Nephron (organoid): Measurements from ENCODE around the gene PHF19.
A peak's percentile ranks its signal among the peaks of the same experiment; 100 is the strongest.

Experiments used
- H3K27ac Mint-ChIP-seq, 3 experiments: 2 replicates each; pipeline ENCODE4 v1.8.0; 2020; ENCODE audit warnings: mixed read lengths in 3 of 3, mild to moderate bottlenecking in 2 of 3, moderate library complexity in 1 of 3
- H3K27me3 Mint-ChIP-seq: 2 replicates; pipeline ENCODE4 v1.8.0; 2021; ENCODE audit warnings: low read depth, mild to moderate bottlenecking, moderate library complexity, mixed read lengths
- H3K36me3 Mint-ChIP-seq: 2 replicates; pipeline ENCODE4 v1.8.0; 2020; ENCODE audit warnings: low read depth, mixed read lengths
- H3K4me1 Mint-ChIP-seq: 2 replicates; pipeline ENCODE4 v1.8.0; 2020; ENCODE audit warnings: mixed read lengths
- H3K4me3 Mint-ChIP-seq, 3 experiments: 2 replicates each; pipeline ENCODE4 v1.8.0; 2020; ENCODE audit warnings: mild to moderate bottlenecking in 3 of 3, mixed read lengths in 3 of 3, moderate library complexity in 2 of 3
- H3K9me3 Mint-ChIP-seq: 2 replicates; pipeline ENCODE4 v1.8.0; 2020; ENCODE audit warnings: mixed read lengths
- TF ChIP-seq, protein P1 (sequence below), 3 experiments: fragments of 200-600 bp; sonication (generic); IDR thresholded peaks; one replicate each; pipeline ENCODE4 v1.5.0; 2021; ENCODE audit warnings: antibody characterized with exemption in 3 of 3; ENCODE audit not compliant: unreplicated experiment in 3 of 3

PHF19 gene

DNA sequence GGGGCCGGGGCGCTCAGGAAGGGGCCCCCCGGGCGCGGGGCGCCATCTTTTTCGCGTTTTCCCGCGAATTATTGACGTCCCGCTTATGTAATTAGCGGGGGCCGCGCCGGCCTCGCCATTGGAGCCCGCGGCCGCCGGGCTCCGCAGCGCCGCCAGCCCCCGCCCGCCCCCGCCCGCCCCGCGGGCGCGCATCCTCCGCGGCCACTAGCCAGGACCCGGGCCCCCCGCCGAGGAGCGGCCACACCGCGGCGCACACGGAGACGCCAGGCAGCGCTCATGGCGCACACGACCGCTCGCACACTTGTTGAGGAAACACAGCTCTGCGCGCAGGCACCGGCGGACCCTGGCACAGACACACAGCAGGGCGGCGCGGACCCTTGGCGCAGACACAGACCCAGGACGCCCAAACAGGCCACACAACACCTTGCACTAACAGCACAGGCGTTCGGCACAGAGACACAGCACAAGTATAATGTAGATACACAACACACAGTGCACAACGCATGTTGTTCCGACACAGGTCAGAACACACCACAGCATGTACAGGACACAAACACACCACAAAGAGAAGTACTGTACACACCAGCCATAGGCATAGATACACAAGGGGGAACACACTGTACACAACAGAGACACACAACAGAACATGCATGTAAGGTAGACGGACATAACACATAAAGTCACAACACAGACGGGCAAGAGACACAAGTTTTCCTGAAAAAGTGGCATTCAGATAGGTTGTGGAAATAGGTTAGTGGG is 467 bp upstream of the PHF19 start:
- Mint-ChIP-seq H3K27ac (peak overlapping the region; percentile 18 to 81 (median 62)), H3K4me1 (peaks cover 13% of the 10 kb centered on the region), H3K9me3 (no peaks in the 10 kb centered on the region), H3K27me3 (peaks cover 26% of the 10 kb centered on the region), H3K36me3 (peaks cover 8% of the 10 kb centered on the region), H3K4me3 (peak overlapping the region; percentile 83 to 91 (median 89))
- TF ChIP-seq, protein P1, sequence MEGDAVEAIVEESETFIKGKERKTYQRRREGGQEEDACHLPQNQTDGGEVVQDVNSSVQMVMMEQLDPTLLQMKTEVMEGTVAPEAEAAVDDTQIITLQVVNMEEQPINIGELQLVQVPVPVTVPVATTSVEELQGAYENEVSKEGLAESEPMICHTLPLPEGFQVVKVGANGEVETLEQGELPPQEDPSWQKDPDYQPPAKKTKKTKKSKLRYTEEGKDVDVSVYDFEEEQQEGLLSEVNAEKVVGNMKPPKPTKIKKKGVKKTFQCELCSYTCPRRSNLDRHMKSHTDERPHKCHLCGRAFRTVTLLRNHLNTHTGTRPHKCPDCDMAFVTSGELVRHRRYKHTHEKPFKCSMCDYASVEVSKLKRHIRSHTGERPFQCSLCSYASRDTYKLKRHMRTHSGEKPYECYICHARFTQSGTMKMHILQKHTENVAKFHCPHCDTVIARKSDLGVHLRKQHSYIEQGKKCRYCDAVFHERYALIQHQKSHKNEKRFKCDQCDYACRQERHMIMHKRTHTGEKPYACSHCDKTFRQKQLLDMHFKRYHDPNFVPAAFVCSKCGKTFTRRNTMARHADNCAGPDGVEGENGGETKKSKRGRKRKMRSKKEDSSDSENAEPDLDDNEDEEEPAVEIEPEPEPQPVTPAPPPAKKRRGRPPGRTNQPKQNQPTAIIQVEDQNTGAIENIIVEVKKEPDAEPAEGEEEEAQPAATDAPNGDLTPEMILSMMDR (IDR thresholded peaks at IDR 0.05; ENCODE audit: unreplicated experiment in 3 of 3), result no peak

DNA sequence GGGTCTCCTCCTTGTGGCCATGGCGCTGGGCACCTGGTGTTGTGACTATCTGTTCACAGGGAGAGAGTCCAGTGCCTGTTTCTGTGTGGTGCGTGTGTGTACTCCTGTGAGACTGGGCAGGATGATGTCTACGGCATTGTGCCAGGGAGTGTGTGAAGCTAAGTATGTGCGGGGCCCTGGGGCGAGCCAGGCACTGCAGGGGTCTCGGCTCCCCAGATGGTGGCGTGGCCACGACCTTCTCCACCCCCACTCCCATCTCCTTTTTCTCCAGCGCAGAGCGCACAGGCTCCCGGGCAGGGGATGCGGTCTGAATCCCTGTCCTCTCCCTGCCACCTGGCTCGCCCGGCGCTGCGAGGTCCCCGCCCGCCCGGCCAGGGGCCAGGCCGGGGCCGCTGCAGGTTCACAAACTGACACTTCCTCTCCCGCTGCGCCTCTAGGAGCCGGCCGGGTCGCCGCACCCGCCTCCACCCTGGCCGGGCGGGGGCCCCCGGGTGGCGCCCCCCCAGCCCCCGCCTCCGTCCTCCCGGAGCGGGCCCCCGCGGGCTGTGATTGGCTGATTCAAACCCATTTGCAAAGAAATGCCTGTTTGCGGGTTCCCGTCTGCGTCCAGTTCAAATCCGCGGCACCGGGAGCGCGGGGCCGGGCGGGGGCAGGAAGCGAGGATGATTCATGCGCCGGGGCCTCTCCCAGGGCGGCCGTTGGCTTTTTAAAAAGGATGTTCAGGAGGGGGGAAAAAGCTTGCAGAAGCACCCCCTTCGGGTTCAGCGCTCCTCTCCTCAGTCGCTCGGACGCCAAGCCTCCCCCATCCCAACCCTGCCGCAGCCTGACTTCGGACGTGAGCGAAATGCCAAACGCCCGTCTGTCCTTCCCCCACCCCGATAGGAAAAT is 790 bp downstream of the PHF19 start:
- Mint-ChIP-seq H3K4me1 (peaks cover 13% of the 10 kb centered on the region), H3K27me3 (peaks cover 26% of the 10 kb centered on the region), H3K36me3 (peaks cover 8% of the 10 kb centered on the region), H3K27ac (peak overlapping the region; percentile 39 to 84 (median 62)), H3K4me3 (peak overlapping the region; percentile 80 to 86 (median 83)), H3K9me3 (no peaks in the 10 kb centered on the region)
- TF ChIP-seq, protein P1 (IDR thresholded peaks at IDR 0.05; ENCODE audit: unreplicated experiment in 3 of 3), result peak in 1 of 3 experiments; percentile 7

DNA sequence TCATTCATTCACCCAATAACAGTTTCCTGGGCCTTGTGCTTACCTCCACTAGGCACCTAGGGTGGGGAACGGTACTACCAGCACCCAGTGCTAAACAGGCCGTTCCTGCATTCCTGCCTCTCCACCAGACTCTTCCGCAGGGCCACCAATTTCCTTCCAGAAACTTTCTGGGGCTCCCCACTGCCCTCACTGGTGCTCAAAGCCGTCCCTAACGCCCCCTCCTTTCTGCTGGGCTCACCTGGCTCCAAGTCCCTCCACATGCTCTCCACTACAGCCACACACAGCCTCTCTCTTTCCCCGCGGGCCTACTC is 1.4 kb downstream of the PHF19 start:
- Mint-ChIP-seq H3K4me1 (peaks cover 13% of the 10 kb centered on the region), H3K36me3 (peaks cover 8% of the 10 kb centered on the region), H3K9me3 (no peaks in the 10 kb centered on the region), H3K27ac (peak overlapping the region; percentile 39 to 84 (median 62)), H3K4me3 (peak overlapping the region; percentile 80 to 86 (median 83)), H3K27me3 (peaks cover 26% of the 10 kb centered on the region)
- TF ChIP-seq, protein P1 (IDR thresholded peaks at IDR 0.05; ENCODE audit: unreplicated experiment in 3 of 3), result no peak

DNA sequence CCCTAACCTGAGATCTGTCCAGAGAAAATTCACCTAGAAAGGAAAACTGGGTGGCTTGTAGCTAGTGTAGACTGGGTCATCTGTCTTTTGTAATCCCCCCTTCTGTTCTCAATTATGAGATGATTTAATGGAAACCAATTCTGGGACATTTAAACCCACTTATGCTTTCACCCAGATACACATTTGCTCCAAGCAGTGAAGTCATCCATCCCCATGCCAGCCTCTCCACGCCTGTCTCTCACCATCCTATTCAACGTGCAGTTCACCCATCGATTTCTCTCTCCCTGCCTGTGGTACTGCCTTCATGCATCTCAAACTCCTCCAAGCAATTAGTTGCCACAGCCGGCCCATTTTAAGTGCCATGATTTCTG is 1.8 kb downstream of the PHF19 start:
- H3K27me3 Mint-ChIP-seq, result peaks cover 23% of the 10 kb centered on the region
- H3K4me1 Mint-ChIP-seq, result peaks cover 13% of the 10 kb centered on the region
- no peaks in the 10 kb centered on the region for H3K9me3 Mint-ChIP-seq
- peak overlapping the region in 2 of 3 experiments; percentile 39 to 55 for H3K27ac Mint-ChIP-seq
- H3K36me3 Mint-ChIP-seq, result peaks cover 8% of the 10 kb centered on the region
- H3K4me3 Mint-ChIP-seq, result peak overlapping the region; percentile 80 to 86 (median 83)
- TF ChIP-seq, protein P1 (IDR thresholded peaks at IDR 0.05; ENCODE audit: unreplicated experiment in 3 of 3), result no peak

DNA sequence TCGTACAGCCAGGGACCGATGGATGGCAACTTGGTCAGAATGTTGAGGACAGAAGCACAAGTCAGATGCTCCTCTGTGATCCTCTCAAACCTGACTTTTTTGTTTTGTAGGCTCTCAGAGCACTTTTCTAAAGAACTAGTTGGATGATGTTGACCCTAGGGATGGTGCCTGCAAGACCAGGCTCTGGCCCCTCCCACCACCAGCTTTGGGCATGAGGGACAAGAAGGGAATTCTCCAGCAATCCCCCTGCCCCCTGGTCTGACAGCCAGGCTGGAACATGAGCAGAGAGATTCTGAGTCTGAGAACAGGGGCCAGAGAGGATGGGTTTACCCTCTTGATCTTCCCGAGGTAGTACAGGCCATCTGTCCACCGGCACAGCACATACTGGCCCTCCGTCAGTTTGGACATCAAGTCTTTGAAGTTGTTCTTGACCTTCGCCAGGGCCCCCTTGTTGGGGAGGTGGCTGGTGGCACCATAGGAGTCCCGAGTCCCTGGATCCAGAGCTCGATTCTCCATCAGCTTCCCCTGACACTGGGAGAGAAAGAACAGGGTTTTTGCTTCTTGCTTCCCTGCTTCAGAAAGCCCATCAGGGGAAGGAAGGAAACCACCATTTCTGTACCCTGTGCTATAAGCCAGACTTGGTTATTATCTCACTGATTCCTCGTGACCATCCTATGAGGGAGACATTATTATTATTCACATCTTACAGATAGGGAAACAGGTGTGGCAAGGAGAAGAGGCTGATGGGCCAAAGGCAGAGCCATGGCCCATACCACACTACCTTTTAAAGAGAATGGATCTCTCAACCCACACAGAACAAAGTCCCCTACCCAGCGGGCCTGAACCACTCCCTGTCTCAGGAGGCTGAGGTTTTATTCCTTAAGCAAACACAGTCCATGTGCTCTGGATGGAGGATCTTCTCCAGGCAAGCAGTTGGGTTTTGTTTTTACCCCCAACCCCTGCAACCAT is 2.5 kb downstream of the PHF19 start:
- peaks cover 8% of the 10 kb centered on the region for H3K36me3 Mint-ChIP-seq
- peak overlapping the region; percentile 32 to 83 (median 80) for H3K4me3 Mint-ChIP-seq
- peak overlapping the region in 2 of 3 experiments; percentile 45 to 77 for H3K27ac Mint-ChIP-seq
- TF ChIP-seq, protein P1 (IDR thresholded peaks at IDR 0.05; ENCODE audit: unreplicated experiment in 3 of 3), result no peak
- H3K4me1 Mint-ChIP-seq, result peaks cover 13% of the 10 kb centered on the region
- H3K9me3 Mint-ChIP-seq, result no peaks in the 10 kb centered on the region
- H3K27me3 Mint-ChIP-seq, result peaks cover 16% of the 10 kb centered on the region
